IgD-negative memory B cell (primary cell): Measurements from ENCODE around the gene CCDC27. TPM values are rescaled to one million over a fixed set of nuclear protein-coding genes. Genes with fewer than 3 reads are reported as not detected.
"Not testable (repeated sequence)": the region's sequence is repeated elsewhere in the genome, so short reads cannot be mapped to it uniquely, and the experiment has no call there.

ENCODE experiments used
- H3K27ac Mint-ChIP-seq, 3 donors: one replicate each; pipeline ENCODE4 v1.8.0; 2020 to 2022; ENCODE audit warnings: mild to moderate bottlenecking in 3 of 3, mixed read lengths in 3 of 3, moderate library complexity in 1 of 3
- H3K27me3 Mint-ChIP-seq: one replicate; pipeline ENCODE4 v1.8.0; 2021; ENCODE audit warnings: mixed read lengths
- H3K36me3 Mint-ChIP-seq: one replicate; pipeline ENCODE4 v1.8.0; 2020; ENCODE audit warnings: mild to moderate bottlenecking, mixed read lengths
- H3K4me1 Mint-ChIP-seq, 3 donors: one replicate each; pipeline ENCODE4 v1.8.0; 2020 to 2022; ENCODE audit warnings: mixed read lengths in 3 of 3, mild to moderate bottlenecking in 1 of 3
- H3K4me3 Mint-ChIP-seq, 4 donors: one replicate each; pipeline ENCODE4 v1.8.0; 2020 to 2022; ENCODE audit warnings: mild to moderate bottlenecking in 4 of 4, mixed read lengths in 4 of 4, moderate library complexity in 3 of 4
- H3K9me3 Mint-ChIP-seq, 3 donors: one replicate each; pipeline ENCODE4 v1.8.0; 2020 to 2021; ENCODE audit warnings: mixed read lengths in 3 of 3, mild to moderate bottlenecking in 1 of 3
- polyA plus RNA-seq: library from polyadenylated mRNA; unstranded; fragments of 300-500 nt; fragmentation: Illumina TruSeq; gene quantifications from one replicate; pipeline ENCODE4 v1.2.3, GENCODE V29; 2021

The CCDC27 gene
- polyA plus RNA-seq, 1 donor from 2014 or later, result not detected

- Mint-ChIP-seq H3K9me3 (no peaks in the 10 kb centered on the region), H3K4me3 (peak overlapping the region in 1 of 4 donors; percentile 47), H3K27me3 (no peaks in the 10 kb centered on the region), H3K27ac (no peak overlapping the region), H3K36me3 (no peaks in the 10 kb centered on the region), H3K4me1 (peaks cover 0 to 22% (median 10%) of the 10 kb centered on the region in 3 donors)
Observed at GRCh38 chr1:3790952-3791351, 38.7 kb downstream of the CCDC27 start.

GRCh38 chr1:3795453-3796214 lies 43.4 kb downstream of the CCDC27 start:
- Mint-ChIP-seq H3K4me1 (peaks cover 10 to 23% (median 21%) of the 10 kb centered on the region in 3 donors), H3K27ac (no peak overlapping the region), H3K9me3 (peaks cover 0 to 5% (median 0%) of the 10 kb centered on the region in 3 donors)

GRCh38 chr1:3796215-3797061 lies 44.2 kb downstream of the CCDC27 start, which contains the start of gene LRRC47:
Gene LRRC47 (minus strand): TSS chr1:3796498. CDS start chr1:3796476, 22 bp downstream.
- peaks cover 12% of the 10 kb centered on the region for H3K27me3 Mint-ChIP-seq
- peaks cover 2% of the 10 kb centered on the region for H3K36me3 Mint-ChIP-seq
- peaks cover 14 to 29% (median 24%) of the 10 kb centered on the region in 3 donors for H3K4me1 Mint-ChIP-seq
- H3K27ac Mint-ChIP-seq, result peak within 1 kb of the TSS; percentile 70 to 97 (median 94)
- H3K9me3 Mint-ChIP-seq, result peaks cover 0 to 5% (median 0%) of the 10 kb centered on the region in 3 donors
- H3K4me3 Mint-ChIP-seq, result peak within 1 kb of the TSS; percentile 92 to 99 (median 96)

More at GRCh38 chr1:3795453-3796214, 43.4 kb downstream of the CCDC27 start:
- Mint-ChIP-seq H3K4me3 (peak overlapping the region; percentile 81 to 92 (median 86)), H3K36me3 (no peaks in the 10 kb centered on the region), H3K27me3 (peaks cover 5% of the 10 kb centered on the region)

GRCh38 chr1:3799976-3800685 lies 47.9 kb downstream of the CCDC27 start:
- H3K36me3 Mint-ChIP-seq, result peaks cover 2% of the 10 kb centered on the region
- peaks cover 30% of the 10 kb centered on the region for H3K27me3 Mint-ChIP-seq
- H3K9me3 Mint-ChIP-seq, result peaks cover 0 to 5% (median 0%) of the 10 kb centered on the region in 3 donors
- H3K4me1 Mint-ChIP-seq, result peaks cover 20 to 27% (median 23%) of the 10 kb centered on the region in 3 donors
- no peak overlapping the region for H3K27ac Mint-ChIP-seq
- H3K4me3 Mint-ChIP-seq, result peak overlapping the region in 1 of 4 donors; percentile 86

- not testable (repeated sequence) for H3K36me3 Mint-ChIP-seq, H3K9me3 Mint-ChIP-seq
- H3K27ac Mint-ChIP-seq, result peak overlapping the region in 1 of 3 donors; percentile 78
- peaks cover 15 to 27% (median 20%) of the 10 kb centered on the region in 3 donors for H3K4me1 Mint-ChIP-seq
- peak overlapping the region in 2 of 4 donors; percentile 41 to 86 for H3K4me3 Mint-ChIP-seq
- H3K27me3 Mint-ChIP-seq, result peaks cover 34% of the 10 kb centered on the region
Observed at GRCh38 chr1:3800795-3801194, 48.5 kb downstream of the CCDC27 start.

GRCh38 chr1:3803905-3804626 lies 51.8 kb downstream of the CCDC27 start:
- Mint-ChIP-seq H3K27ac (no peak overlapping the region), H3K4me1 (peaks cover 4 to 16% (median 11%) of the 10 kb centered on the region in 3 donors), H3K9me3 (peaks cover 0 to 4% (median 0%) of the 10 kb centered on the region in 3 donors), H3K36me3 (peaks cover 4% of the 10 kb centered on the region), H3K4me3 (peak overlapping the region in 2 of 4 donors; percentile 38 to 53), H3K27me3 (peaks cover 36% of the 10 kb centered on the region)

- not testable (repeated sequence) for H3K9me3 Mint-ChIP-seq, H3K36me3 Mint-ChIP-seq, H3K27ac Mint-ChIP-seq
- H3K27me3 Mint-ChIP-seq, result peaks cover 36% of the 10 kb centered on the region
- H3K4me1 Mint-ChIP-seq, result peaks cover 4 to 16% (median 11%) of the 10 kb centered on the region in 3 donors
- H3K4me3 Mint-ChIP-seq, result peak overlapping the region in 2 of 4 donors; percentile 38 to 53
Observed at GRCh38 chr1:3804627-3804944, 52.3 kb downstream of the CCDC27 start.

- Mint-ChIP-seq H3K27me3 (peaks cover 33% of the 10 kb centered on the region), H3K36me3 (peaks cover 4% of the 10 kb centered on the region), H3K27ac (no peak overlapping the region), H3K4me3 (peak overlapping the region in 1 of 4 donors; percentile 49), H3K9me3 (peaks cover 0 to 4% (median 0%) of the 10 kb centered on the region in 3 donors), H3K4me1 (peaks cover 4 to 16% (median 11%) of the 10 kb centered on the region in 3 donors)
Observed at GRCh38 chr1:3805038-3805437, 52.8 kb downstream of the CCDC27 start.

- Mint-ChIP-seq H3K36me3 (peaks cover 2% of the 10 kb centered on the region), H3K27ac (no peak overlapping the region), H3K4me3 (no peak overlapping the region), H3K9me3 (peaks cover 0 to 4% (median 0%) of the 10 kb centered on the region in 3 donors), H3K27me3 (peaks cover 25% of the 10 kb centered on the region), H3K4me1 (peaks cover 0 to 12% (median 5%) of the 10 kb centered on the region in 3 donors)
Observed at GRCh38 chr1:3807769-3808168, 55.5 kb downstream of the CCDC27 start.

GRCh38 chr1:3809680-3810079 lies 57.4 kb downstream of the CCDC27 start:
- H3K4me3 Mint-ChIP-seq, result no peak overlapping the region
- H3K27me3 Mint-ChIP-seq, result peaks cover 12% of the 10 kb centered on the region
- peaks cover 2% of the 10 kb centered on the region for H3K36me3 Mint-ChIP-seq
- H3K9me3 Mint-ChIP-seq, result peaks cover 0 to 4% (median 0%) of the 10 kb centered on the region in 3 donors
- peaks cover 0 to 3% (median 3%) of the 10 kb centered on the region in 3 donors for H3K4me1 Mint-ChIP-seq
- no peak overlapping the region for H3K27ac Mint-ChIP-seq

- H3K36me3 Mint-ChIP-seq, H3K4me1 Mint-ChIP-seq, H3K4me3 Mint-ChIP-seq, H3K27me3 Mint-ChIP-seq, H3K9me3 Mint-ChIP-seq, H3K27ac Mint-ChIP-seq: not testable (repeated sequence)
Observed at GRCh38 chr1:3810149-3810761, 58.0 kb downstream of the CCDC27 start.

- peaks cover 2% of the 10 kb centered on the region for H3K27me3 Mint-ChIP-seq
- H3K4me3 Mint-ChIP-seq, result no peak overlapping the region
- H3K9me3 Mint-ChIP-seq, result peaks cover 0 to 4% (median 0%) of the 10 kb centered on the region in 3 donors
- H3K36me3 Mint-ChIP-seq, result peaks cover 2% of the 10 kb centered on the region
- no peaks in the 10 kb centered on the region for H3K4me1 Mint-ChIP-seq
- H3K27ac Mint-ChIP-seq, result no peak overlapping the region
Observed at GRCh38 chr1:3811595-3811911, 59.3 kb downstream of the CCDC27 start.

- Mint-ChIP-seq H3K27me3 (peaks cover 2% of the 10 kb centered on the region), H3K27ac (no peak overlapping the region), H3K4me1 (no peaks in the 10 kb centered on the region)
Observed at GRCh38 chr1:3814065-3814464, 61.8 kb downstream of the CCDC27 start.

More at GRCh38 chr1:3814065-3814464, 61.8 kb downstream of the CCDC27 start:
- Mint-ChIP-seq H3K9me3 (no peaks in the 10 kb centered on the region), H3K36me3 (peaks cover 2% of the 10 kb centered on the region), H3K4me3 (no peak overlapping the region)
